ENCODE measurements around the gene DIAPH2. TPM values are rescaled to one million over a fixed set of nuclear protein-coding genes. Genes with fewer than 3 reads are reported as not detected.
"Not testable (repeated sequence)": the region's sequence is repeated elsewhere in the genome, so short reads cannot be mapped to it uniquely, and the experiment has no call there.

DIAPH2 gene
- total RNA-seq, 1 donor from 2014 or later, result 32.9 TPM

- no peak overlapping the region for H3K4me3 ChIP-seq
- intact Hi-C loops (cut with DNase I), result no loop called here
- H3K9me3 ChIP-seq, result no peaks in the 10 kb centered on the region
- no peaks in the 10 kb centered on the region for H3K36me3 ChIP-seq
- H3K27me3 ChIP-seq, result no peaks in the 10 kb centered on the region
- no peak overlapping the region for H3K27ac ChIP-seq
- H3K4me1 ChIP-seq, result no peaks in the 10 kb centered on the region
- ATAC-seq, result no peak
- no peak for TF ChIP-seq CTCF (IDR thresholded peaks at IDR 0.05)
- DNase-seq, result no peak
Observed at GRCh38 chrX:97402903-97403302, 718.3 kb downstream of the DIAPH2 start.

DNA sequence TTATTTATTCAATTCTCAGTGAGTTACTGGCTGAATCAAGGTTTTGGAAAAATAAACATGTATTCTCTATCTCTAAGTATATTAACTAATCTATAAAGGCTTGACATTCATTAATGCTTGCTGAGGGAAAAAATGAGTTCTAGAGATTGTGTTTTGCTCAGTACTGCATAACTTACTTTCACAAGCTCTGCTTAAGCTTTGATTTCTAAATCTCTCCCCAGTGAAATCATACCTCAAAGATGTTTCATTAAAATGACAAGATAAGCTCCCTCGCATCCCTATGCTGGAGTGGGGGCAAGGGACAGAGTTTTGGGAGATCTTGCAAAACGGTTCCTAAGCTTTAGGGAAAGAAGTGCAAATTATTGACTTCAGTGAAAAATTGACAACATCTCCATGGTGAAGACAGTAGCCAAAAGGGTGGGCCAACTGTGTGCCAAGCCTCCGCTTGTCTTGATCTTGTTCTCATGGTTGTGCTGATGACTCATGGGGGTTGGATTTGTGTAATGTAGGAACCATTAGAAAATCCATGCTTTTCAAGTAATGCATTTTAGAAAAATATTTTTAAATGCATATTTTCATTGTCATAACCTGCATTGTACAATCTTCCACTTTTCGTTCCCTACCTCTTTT, 720.5 kb downstream of the DIAPH2 start:
- no peak overlapping the region for H3K27ac ChIP-seq
- no peaks in the 10 kb centered on the region for H3K27me3 ChIP-seq
- ATAC-seq, result no peak
- DNase-seq, result no peak
- no peak for TF ChIP-seq CTCF (IDR thresholded peaks at IDR 0.05)
- no peak overlapping the region for H3K4me3 ChIP-seq
- no peaks in the 10 kb centered on the region for H3K9me3 ChIP-seq
- intact Hi-C loops (cut with DNase I), result no loop called here
- no peaks in the 10 kb centered on the region for H3K36me3 ChIP-seq
- no peaks in the 10 kb centered on the region for H3K4me1 ChIP-seq

GRCh38 chrX:97409632-97410415, 725.2 kb downstream of the DIAPH2 start:
- H3K36me3 ChIP-seq; H3K27me3 ChIP-seq; H3K27ac ChIP-seq; DNase-seq; H3K4me3 ChIP-seq; H3K9me3 ChIP-seq; intact Hi-C loops (cut with DNase I); ATAC-seq; H3K4me1 ChIP-seq: not testable (repeated sequence)

DNA sequence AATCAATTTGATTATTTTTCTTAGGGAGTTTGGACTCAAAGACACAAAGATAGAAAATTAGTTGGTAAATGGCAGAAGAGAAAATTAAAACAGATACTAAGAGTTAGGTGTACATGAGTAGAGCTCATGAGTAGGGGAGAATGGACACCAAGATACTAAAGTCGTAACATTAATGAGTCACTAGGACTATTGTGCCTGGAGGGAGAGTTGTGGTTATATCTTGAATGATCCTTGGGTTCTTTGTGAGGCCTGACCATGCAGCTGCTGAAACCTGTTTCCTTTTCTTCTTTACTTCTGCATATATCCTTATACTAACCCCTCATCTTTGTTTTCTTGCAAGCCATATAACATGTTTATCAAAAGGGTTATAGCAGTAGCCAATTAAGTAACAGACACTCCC, 731.8 kb downstream of the DIAPH2 start:
- Histone ChIP-seq H3K36me3 (no peaks in the 10 kb centered on the region), H3K4me3 (no peak overlapping the region), H3K27ac (no peak overlapping the region), H3K4me1 (no peaks in the 10 kb centered on the region), H3K9me3 (no peaks in the 10 kb centered on the region), H3K27me3 (no peaks in the 10 kb centered on the region)
- intact Hi-C loops (cut with DNase I), result no loop called here
- DNase-seq (no peak), ATAC-seq (no peak)
- TF ChIP-seq CTCF (IDR thresholded peaks at IDR 0.05), result no peak

DNA sequence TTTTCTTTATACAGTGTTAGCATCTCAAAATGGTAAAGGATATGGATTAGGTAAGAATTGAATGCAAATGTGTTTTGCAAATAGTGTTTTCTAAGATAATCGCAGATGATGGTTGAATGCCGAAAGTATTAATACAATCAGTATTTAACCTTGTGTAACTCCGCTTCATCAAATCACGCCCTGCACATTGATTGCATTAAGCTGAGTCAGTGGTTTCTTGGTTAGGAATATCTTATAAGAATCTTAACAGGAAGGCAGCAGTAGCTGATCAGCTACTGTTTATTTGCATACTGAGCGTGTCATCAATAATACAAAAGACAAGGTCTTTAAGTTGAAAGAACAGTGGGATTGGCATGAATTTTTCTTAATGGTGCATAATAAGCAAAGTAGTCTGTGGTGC, 744.5 kb downstream of the DIAPH2 start:
- Histone ChIP-seq H3K36me3 (no peaks in the 10 kb centered on the region), H3K4me3 (no peak overlapping the region), H3K27ac (no peak overlapping the region), H3K4me1 (no peaks in the 10 kb centered on the region), H3K9me3 (no peaks in the 10 kb centered on the region), H3K27me3 (no peaks in the 10 kb centered on the region)
- ATAC-seq, result no peak
- TF ChIP-seq CTCF (IDR thresholded peaks at IDR 0.05), result no peak
- intact Hi-C loops (cut with DNase I), result no loop called here
- no peak for DNase-seq

- Histone ChIP-seq H3K36me3 (no peaks in the 10 kb centered on the region), H3K4me3 (no peak overlapping the region), H3K27me3 (no peaks in the 10 kb centered on the region), H3K4me1 (no peaks in the 10 kb centered on the region), H3K27ac (no peak overlapping the region), H3K9me3 (no peaks in the 10 kb centered on the region)
- intact Hi-C loops (cut with DNase I), result no loop called here
- ATAC-seq (no peak), DNase-seq (no peak)
- TF ChIP-seq CTCF (IDR thresholded peaks at IDR 0.05), result no peak
Observed at GRCh38 chrX:97431281-97431680, 746.6 kb downstream of the DIAPH2 start.
